Vagina (tissue), 2 donors: ENCODE results near the gene MBD5. TPM values are rescaled to one million over a fixed set of nuclear protein-coding genes. Genes with fewer than 3 reads are reported as not detected.

ENCODE experiments used
- DNase-seq, 2 donors: peaks; one replicate each; pipeline ENCODE4 v3.0.0-alpha.2; 2017; ENCODE audit errors: extremely low spot score in 2 of 2
- H3K27ac ChIP-seq: fragments of 200-600 bp; sonication (generic); one replicate; pipeline ENCODE4 v1.5.1; 2019
- H3K27me3 ChIP-seq: fragments of 200-600 bp; sonication (generic); one replicate; pipeline ENCODE4 v1.5.1; 2019
- H3K36me3 ChIP-seq, 2 donors: fragments of 200-600 bp; sonication (generic); one replicate each; pipeline ENCODE4 v1.5.1; 2017 to 2019
- H3K4me1 ChIP-seq: fragments of 200-600 bp; sonication (generic); one replicate; pipeline ENCODE4 v1.5.1; 2019
- H3K4me3 ChIP-seq, 2 donors: fragments of 200-600 bp; sonication (generic); 1 replicate in 1 of 2; 2 replicates in 1 of 2; pipeline ENCODE4 v1.5.1; 2016 to 2019
- H3K9me3 ChIP-seq: fragments of 200-600 bp; sonication (generic); one replicate; pipeline ENCODE4 v1.5.1; 2019
- POLR2A ChIP-seq, 2 donors: fragments of 450-650 bp; IDR thresholded peaks; one replicate each; pipeline ENCODE4 v1.6.1; 2017; ENCODE audit warnings: antibody characterized with exemption in 2 of 2, mild to moderate bottlenecking in 2 of 2, moderate library complexity in 2 of 2
- POLR2AphosphoS5 ChIP-seq, 2 donors: sonication (generic); formaldehyde crosslinking; IDR thresholded peaks; one replicate each; pipeline ENCODE4 v1.9.0; 2017; ENCODE audit warnings: antibody characterized with exemption in 2 of 2, mild to moderate bottlenecking in 2 of 2, low read depth in 1 of 2; ENCODE audit not compliant: insufficient read depth in 1 of 2
- intact Hi-C: fragments of 100-400 bp; cut with DNase I; formaldehyde crosslinking; loops from one replicate; pipeline ENCODE4 v1.15.1; 2023
- total RNA-seq: library from RNA; depleted of rRNA; stranded (reverse); fragments of >200 nt; gene quantifications from one replicate; pipeline ENCODE4 v1.2.3, GENCODE V29; 2016
- TF ChIP-seq, protein P1 (sequence below), 3 experiments: fragments of 450-650 bp in 2 of 3; fragments of 200-600 bp in 1 of 3; sonication (generic) in 1 of 3; IDR thresholded peaks; one replicate each; pipeline ENCODE4 v1.5.1; 2017 to 2019; ENCODE audit warnings: antibody characterized with exemption in 3 of 3, mild to moderate bottlenecking in 2 of 3, moderate library complexity in 2 of 3

The MBD5 gene
- total RNA-seq, 1 donor from 2014 or later, result 32.7 TPM

DNA sequence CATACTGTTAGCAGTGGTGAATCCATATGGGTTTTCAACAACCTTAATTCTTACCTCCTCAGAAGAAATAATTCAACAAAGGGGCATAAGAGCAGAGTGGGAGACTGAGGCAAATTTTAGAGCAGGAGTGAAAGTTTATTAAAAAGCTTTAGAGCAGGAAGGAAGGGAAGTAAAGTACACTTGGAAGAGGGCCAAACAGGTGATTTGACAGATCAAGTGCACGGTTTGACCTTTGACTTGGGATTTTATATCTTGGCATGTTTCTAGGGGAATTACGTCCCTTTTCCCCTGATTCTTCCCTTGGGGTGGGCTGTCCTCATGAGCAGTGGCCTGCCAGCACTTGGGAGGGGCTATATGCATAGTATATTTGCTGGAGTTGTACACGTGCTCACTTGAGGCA is 280.5 kb downstream of the MBD5 start:
- no peaks in the 10 kb centered on the region for H3K36me3 ChIP-seq
- intact Hi-C loops, result no loop called here
- H3K4me3 ChIP-seq, result no peak overlapping the region
- no peaks in the 10 kb centered on the region for H3K27me3 ChIP-seq
- no peaks in the 10 kb centered on the region for H3K9me3 ChIP-seq
- H3K27ac ChIP-seq, result no peak overlapping the region
- DNase-seq, result no peak
- TF ChIP-seq POLR2AphosphoS5 (IDR thresholded peaks at IDR 0.05; ENCODE audit: insufficient read depth in 1 of 2, low read depth in 1 of 2) (no peak), POLR2A (IDR thresholded peaks at IDR 0.05) (no peak)
- TF ChIP-seq, protein P1, sequence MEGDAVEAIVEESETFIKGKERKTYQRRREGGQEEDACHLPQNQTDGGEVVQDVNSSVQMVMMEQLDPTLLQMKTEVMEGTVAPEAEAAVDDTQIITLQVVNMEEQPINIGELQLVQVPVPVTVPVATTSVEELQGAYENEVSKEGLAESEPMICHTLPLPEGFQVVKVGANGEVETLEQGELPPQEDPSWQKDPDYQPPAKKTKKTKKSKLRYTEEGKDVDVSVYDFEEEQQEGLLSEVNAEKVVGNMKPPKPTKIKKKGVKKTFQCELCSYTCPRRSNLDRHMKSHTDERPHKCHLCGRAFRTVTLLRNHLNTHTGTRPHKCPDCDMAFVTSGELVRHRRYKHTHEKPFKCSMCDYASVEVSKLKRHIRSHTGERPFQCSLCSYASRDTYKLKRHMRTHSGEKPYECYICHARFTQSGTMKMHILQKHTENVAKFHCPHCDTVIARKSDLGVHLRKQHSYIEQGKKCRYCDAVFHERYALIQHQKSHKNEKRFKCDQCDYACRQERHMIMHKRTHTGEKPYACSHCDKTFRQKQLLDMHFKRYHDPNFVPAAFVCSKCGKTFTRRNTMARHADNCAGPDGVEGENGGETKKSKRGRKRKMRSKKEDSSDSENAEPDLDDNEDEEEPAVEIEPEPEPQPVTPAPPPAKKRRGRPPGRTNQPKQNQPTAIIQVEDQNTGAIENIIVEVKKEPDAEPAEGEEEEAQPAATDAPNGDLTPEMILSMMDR (IDR thresholded peaks at IDR 0.05), result no peak
- H3K4me1 ChIP-seq, result no peaks in the 10 kb centered on the region

GRCh38 chr2:148302526-148302925 is 281.6 kb downstream of the MBD5 start:
- Histone ChIP-seq H3K4me3 (no peak overlapping the region), H3K4me1 (no peaks in the 10 kb centered on the region), H3K9me3 (no peaks in the 10 kb centered on the region), H3K27me3 (no peaks in the 10 kb centered on the region), H3K36me3 (no peaks in the 10 kb centered on the region), H3K27ac (no peak overlapping the region)
- intact Hi-C loops, result no loop called here
- TF ChIP-seq, protein P1 (IDR thresholded peaks at IDR 0.05), result no peak
- TF ChIP-seq POLR2A (IDR thresholded peaks at IDR 0.05), result no peak
- no peak for TF ChIP-seq POLR2AphosphoS5 (IDR thresholded peaks at IDR 0.05; ENCODE audit: insufficient read depth in 1 of 2, low read depth in 1 of 2)
- DNase-seq, result no peak

GRCh38 chr2:148303161-148303560 is 282.3 kb downstream of the MBD5 start:
- intact Hi-C loops, result no loop called here
- Histone ChIP-seq H3K4me3 (no peak overlapping the region), H3K9me3 (no peaks in the 10 kb centered on the region), H3K27ac (no peak overlapping the region), H3K36me3 (no peaks in the 10 kb centered on the region), H3K27me3 (no peaks in the 10 kb centered on the region), H3K4me1 (no peaks in the 10 kb centered on the region)
- TF ChIP-seq, protein P1 (IDR thresholded peaks at IDR 0.05), result no peak
- TF ChIP-seq POLR2A (IDR thresholded peaks at IDR 0.05), result no peak
- TF ChIP-seq POLR2AphosphoS5 (IDR thresholded peaks at IDR 0.05; ENCODE audit: insufficient read depth in 1 of 2, low read depth in 1 of 2), result no peak
- no peak for DNase-seq

DNA sequence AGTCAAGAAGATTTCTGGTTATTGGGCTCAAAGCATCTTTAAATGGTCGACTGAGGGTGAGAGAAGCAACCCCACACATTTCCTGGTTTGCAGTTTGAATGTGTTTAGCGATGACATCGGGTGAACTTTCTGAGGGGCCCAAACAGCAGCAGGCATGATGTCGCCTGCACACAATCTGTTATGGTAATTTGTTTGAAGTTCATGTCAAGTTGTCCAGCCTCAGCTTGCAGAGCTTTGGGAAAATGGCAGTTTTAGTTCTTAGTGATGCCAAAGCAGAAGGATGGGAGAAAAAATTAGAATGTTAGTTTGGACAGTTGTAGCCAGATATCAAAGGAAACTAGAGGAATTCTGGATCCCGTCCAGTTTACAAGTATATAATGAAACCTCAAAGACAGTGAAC is 284.6 kb downstream of the MBD5 start:
- Histone ChIP-seq H3K4me1 (no peaks in the 10 kb centered on the region), H3K36me3 (no peaks in the 10 kb centered on the region), H3K4me3 (no peak overlapping the region), H3K27me3 (no peaks in the 10 kb centered on the region), H3K9me3 (no peaks in the 10 kb centered on the region), H3K27ac (no peak overlapping the region)
- DNase-seq, result no peak
- intact Hi-C loops, result no loop called here
- TF ChIP-seq, protein P1 (IDR thresholded peaks at IDR 0.05), result no peak
- TF ChIP-seq POLR2A (IDR thresholded peaks at IDR 0.05), result no peak
- no peak for TF ChIP-seq POLR2AphosphoS5 (IDR thresholded peaks at IDR 0.05; ENCODE audit: insufficient read depth in 1 of 2, low read depth in 1 of 2)

DNA sequence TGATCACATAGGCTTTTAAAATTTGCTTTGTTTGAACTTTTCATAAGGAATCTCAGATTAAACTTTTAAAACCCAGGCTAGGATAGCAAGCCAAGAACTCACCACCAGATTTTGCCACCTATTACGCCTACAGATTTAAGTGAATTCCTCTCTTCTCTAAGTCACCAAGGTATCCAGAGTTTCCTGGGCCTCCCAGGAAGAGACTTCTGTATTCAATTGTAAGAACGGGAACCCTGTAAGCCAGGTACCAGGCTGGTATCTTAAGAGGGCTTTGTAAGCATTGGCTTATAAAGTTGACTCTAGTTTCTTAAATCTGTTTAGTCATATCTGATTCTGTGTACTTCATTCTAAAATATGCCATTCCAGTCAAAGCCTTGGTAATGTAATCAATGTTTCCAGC is 285.1 kb downstream of the MBD5 start:
- intact Hi-C loops, result no loop called here
- no peaks in the 10 kb centered on the region for H3K36me3 ChIP-seq
- no peak for DNase-seq
- no peaks in the 10 kb centered on the region for H3K9me3 ChIP-seq
- H3K4me3 ChIP-seq, result no peak overlapping the region
- H3K27me3 ChIP-seq, result no peaks in the 10 kb centered on the region
- H3K4me1 ChIP-seq, result no peaks in the 10 kb centered on the region
- no peak for TF ChIP-seq POLR2A (IDR thresholded peaks at IDR 0.05)
- TF ChIP-seq, protein P1 (IDR thresholded peaks at IDR 0.05), result no peak
- no peak for TF ChIP-seq POLR2AphosphoS5 (IDR thresholded peaks at IDR 0.05; ENCODE audit: insufficient read depth in 1 of 2, low read depth in 1 of 2)
- H3K27ac ChIP-seq, result no peak overlapping the region
